ENCODE results near the gene DOK6.
A peak's percentile ranks its signal among the peaks of the same experiment; 100 is the strongest.
"Not testable (repeated sequence)": the region's sequence is repeated elsewhere in the genome, so short reads cannot be mapped to it uniquely, and the experiment has no call there.

The DOK6 gene

DNA sequence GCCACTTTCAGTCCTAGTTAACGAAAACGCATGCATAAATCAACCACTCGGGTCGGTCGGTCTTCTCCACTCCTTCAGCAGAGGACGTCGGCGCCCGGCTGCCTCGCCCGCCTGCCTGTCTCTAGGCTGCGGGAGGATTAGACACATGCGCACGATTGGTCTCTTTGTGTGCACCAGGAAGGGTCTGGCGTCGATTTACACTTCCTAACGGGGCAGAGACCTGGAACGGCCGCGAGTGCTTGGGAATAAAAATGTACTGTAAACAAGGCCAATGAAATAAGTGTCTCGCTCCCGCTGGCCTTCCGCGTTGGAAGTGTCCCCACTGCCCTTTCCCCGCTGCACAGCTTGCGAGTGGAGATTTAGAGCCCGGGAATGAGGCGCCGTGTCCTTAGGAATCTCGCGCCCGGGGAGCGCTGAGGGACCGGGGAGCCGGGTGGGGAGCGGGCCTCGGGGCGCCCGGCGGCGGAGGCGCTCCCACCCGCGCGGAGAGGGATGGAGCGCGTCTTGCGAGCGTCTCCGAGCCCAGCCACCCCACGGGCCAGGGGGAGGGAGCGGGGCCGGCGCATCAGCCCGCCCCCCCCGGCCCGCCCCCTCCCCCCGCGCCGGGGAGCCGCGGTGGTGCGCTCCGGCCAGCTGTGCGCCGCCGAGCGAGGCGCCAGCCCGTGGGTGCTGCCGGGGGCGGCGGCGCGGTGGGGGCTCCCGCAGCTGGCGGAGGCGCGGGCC is at the start of gene DOK6:
TSS of gene DOK6 (plus strand) at position 636 of the 723 bp plus-strand sequence.
- TF ChIP-seq CTCF (IDR thresholded peaks at IDR 0.05; ENCODE audit: extremely low read depth, missing control alignments): no peak
- peak; percentile 41 for DNase-seq (ENCODE audit: low spot score)

DNA sequence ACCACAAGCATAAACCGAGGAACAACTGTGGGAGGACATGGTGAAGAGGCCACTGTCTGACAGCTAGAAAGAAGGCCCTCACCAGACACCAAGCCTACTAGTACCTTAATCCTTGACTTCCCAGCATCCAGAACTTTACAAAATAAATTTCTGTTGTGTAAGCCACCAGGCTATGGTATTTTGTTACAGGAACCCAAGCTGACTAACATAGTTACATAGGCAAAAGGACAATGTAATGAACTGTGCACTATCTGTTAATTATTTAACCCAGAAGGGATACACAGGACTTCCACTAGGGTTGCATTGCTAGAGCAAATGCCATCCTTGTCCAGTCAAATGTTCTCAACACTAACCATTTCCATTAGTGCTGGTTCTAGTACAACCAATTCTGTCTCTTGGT is 47.7 kb upstream of the DOK6 start:
- no peak for TF ChIP-seq CTCF (IDR thresholded peaks at IDR 0.05; ENCODE audit: extremely low read depth, missing control alignments)
- DNase-seq (ENCODE audit: low spot score): no peak

GRCh38 chr18:69357590-69357989 is 43.1 kb upstream of the DOK6 start:
- no peak for DNase-seq (ENCODE audit: low spot score)
- TF ChIP-seq CTCF (IDR thresholded peaks at IDR 0.05; ENCODE audit: extremely low read depth, missing control alignments): no peak

- TF ChIP-seq CTCF (IDR thresholded peaks at IDR 0.05; ENCODE audit: extremely low read depth, missing control alignments): no peak
- no peak for DNase-seq (ENCODE audit: low spot score)
These were observed 42.3 kb upstream of the DOK6 start for GRCh38 chr18:69358212-69358895.

- DNase-seq (ENCODE audit: low spot score): not testable (repeated sequence)
These were observed 40.9 kb upstream of the DOK6 start for GRCh38 chr18:69359768-69360167.

GRCh38 chr18:69364930-69365329 is 35.8 kb upstream of the DOK6 start:
- TF ChIP-seq CTCF (IDR thresholded peaks at IDR 0.05; ENCODE audit: extremely low read depth, missing control alignments): no peak
- DNase-seq (ENCODE audit: low spot score): no peak

DNA sequence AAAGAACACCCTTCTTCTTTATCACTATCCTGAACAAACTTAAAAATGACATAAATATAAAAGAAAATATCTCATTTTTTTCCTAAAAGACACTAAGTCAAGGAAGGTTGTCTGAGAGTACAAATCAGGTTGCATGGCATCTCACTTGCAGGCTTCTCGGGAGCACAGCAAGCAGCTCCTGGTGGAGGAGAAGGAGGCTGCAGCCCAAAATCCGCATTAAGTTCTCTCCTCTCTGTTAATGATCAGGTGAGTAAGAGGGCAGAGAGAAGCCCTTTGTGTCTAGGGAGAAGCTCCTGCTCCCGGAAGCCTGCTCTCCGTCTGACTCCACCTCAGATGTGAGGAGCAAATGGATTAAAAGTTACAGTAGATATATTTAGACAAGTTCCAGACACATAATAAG is 35.0 kb upstream of the DOK6 start:
- no peak for DNase-seq (ENCODE audit: low spot score)
- no peak for TF ChIP-seq CTCF (IDR thresholded peaks at IDR 0.05; ENCODE audit: extremely low read depth, missing control alignments)

GRCh38 chr18:69367104-69367503 is 33.6 kb upstream of the DOK6 start:
- no peak for DNase-seq (ENCODE audit: low spot score)
- no peak for TF ChIP-seq CTCF (IDR thresholded peaks at IDR 0.05; ENCODE audit: extremely low read depth, missing control alignments)
